Sigmoid colon (tissue), 4 donors: ENCODE results near the gene SDCCAG8.

Experiments
- CTCF ChIP-seq, 4 experiments: fragments of 450-650 bp in 3 of 4; fragments of 200-600 bp in 1 of 4; IDR thresholded peaks; one replicate each; pipeline ENCODE4 v1.5.1; 2016 to 2019; ENCODE audit warnings: antibody characterized with exemption in 4 of 4, mild to moderate bottlenecking in 3 of 4, moderate library complexity in 2 of 4
- EP300 ChIP-seq, 4 donors: sonication (generic); formaldehyde crosslinking; IDR thresholded peaks; one replicate each; pipeline ENCODE4 v1.6.1; 2017; ENCODE audit warnings: antibody characterized with exemption in 4 of 4

- TF ChIP-seq EP300 (IDR thresholded peaks at IDR 0.05) (no peak), CTCF (IDR thresholded peaks at IDR 0.05) (no peak)
Observed at GRCh38 chr1:243432136-243432535, 176.3 kb downstream of the SDCCAG8 start.
